Epithelial cell of proximal tubule (primary cell): Measurements from ENCODE around the gene FLOT2. TPM values are rescaled to one million over a fixed set of nuclear protein-coding genes. Genes with fewer than 3 reads are reported as not detected.
A peak's percentile ranks its signal among the peaks of the same experiment; 100 is the strongest.
"Not testable (repeated sequence)": the region's sequence is repeated elsewhere in the genome, so short reads cannot be mapped to it uniquely, and the experiment has no call there.

ENCODE experiments used
- DNase-seq: peaks from one replicate; pipeline ENCODE4 v3.0.0-alpha.2; 2011; ENCODE audit warnings: low read depth
- H3K4me3 ChIP-seq: 2 replicates; pipeline ENCODE4 v1.5.1; 2011; ENCODE audit warnings: low read depth, mild to moderate bottlenecking, low read length
- total RNA-seq: library from RNA; depleted of rRNA; stranded (reverse); fragments of >200 nt; gene quantifications from 2 replicates; pipeline ENCODE4 v1.2.3, GENCODE V29; 2015
- TF ChIP-seq, protein P1 (sequence below): conservative IDR thresholded peaks from 2 replicates; pipeline ENCODE4 v1.5.1; 2012; ENCODE audit warnings: low read depth, mild to moderate bottlenecking, low read length

FLOT2 gene
- total RNA-seq, 1 donor from 2014 or later = 92.5 TPM

DNA sequence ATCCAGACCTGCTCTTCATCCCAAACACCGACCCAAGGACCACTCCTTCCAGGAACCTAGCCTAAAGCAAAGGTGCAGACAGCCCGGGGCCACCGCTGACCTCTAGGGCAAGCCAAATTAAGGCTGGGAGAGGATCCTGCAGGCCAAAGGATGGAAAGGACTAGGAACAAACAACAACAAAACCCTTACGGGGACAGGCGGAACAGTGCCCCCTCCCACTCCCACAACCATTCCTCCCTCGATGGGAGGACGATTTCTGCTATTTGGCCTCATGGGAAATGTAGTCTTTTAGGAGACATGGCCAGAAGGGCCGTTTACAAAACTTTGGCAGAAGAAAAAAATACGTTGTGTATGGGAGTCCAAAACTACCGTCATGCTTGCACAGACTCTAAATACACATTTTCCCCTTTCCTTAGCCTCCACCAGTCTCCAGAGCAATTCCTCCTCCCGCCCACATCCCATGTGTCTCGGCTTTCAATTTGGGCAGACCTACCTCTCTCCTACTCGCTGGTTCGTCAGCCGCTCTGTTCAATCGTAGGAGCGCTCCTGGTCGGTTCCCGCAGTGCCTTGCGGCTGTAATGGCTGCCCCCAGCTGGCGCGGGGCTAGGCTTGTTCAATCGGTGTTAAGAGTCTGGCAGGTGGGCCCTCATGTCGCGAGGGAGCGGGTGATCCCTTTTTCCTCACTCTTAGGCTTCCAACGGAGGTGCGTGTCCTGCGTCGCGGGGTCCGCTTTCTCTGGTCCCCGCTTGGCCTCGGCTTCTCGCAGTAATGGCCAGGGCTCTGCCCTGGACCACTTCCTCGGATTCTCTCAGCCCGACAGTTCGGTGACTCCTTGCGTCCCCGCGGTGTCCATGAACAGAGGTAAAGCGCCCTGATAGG is 42.8 kb downstream of the FLOT2 start, which contains the start of gene ERAL1:
TSS of gene ERAL1 (plus strand) at position 560 of the 879 bp plus-strand sequence. CDS start at position 579, 19 bp downstream.
- H3K4me3 ChIP-seq = peak within 1 kb of the TSS; percentile 93
- peak; percentile 36 for DNase-seq
- TF ChIP-seq, protein P1, sequence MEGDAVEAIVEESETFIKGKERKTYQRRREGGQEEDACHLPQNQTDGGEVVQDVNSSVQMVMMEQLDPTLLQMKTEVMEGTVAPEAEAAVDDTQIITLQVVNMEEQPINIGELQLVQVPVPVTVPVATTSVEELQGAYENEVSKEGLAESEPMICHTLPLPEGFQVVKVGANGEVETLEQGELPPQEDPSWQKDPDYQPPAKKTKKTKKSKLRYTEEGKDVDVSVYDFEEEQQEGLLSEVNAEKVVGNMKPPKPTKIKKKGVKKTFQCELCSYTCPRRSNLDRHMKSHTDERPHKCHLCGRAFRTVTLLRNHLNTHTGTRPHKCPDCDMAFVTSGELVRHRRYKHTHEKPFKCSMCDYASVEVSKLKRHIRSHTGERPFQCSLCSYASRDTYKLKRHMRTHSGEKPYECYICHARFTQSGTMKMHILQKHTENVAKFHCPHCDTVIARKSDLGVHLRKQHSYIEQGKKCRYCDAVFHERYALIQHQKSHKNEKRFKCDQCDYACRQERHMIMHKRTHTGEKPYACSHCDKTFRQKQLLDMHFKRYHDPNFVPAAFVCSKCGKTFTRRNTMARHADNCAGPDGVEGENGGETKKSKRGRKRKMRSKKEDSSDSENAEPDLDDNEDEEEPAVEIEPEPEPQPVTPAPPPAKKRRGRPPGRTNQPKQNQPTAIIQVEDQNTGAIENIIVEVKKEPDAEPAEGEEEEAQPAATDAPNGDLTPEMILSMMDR = no peak

DNA sequence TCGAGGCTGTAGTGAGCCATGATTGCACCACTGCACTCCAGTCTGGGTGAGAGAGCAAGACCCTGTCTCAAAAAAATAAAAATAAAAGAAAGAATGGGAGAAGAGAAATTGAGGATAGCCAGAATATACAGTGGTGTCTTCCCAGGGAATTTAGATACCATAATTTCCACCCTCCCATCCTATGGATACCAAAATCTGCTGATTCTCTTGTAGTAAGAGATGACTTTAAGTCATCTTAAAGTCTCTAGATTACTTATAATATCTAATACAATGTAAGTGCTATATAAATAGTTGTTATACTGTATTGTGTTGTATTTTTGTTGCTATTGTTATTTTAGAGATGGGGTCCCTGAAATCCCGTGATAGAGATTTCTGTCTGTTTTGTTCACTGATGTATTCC is 44.2 kb downstream of the FLOT2 start:
- no peak overlapping the region for H3K4me3 ChIP-seq
- no peak for DNase-seq
- TF ChIP-seq, protein P1 = no peak

GRCh38 chr17:28849281-28849680 is 48.3 kb downstream of the FLOT2 start:
- TF ChIP-seq, protein P1 = peak; percentile 7
- no peak overlapping the region for H3K4me3 ChIP-seq
- DNase-seq = no peak

DNA sequence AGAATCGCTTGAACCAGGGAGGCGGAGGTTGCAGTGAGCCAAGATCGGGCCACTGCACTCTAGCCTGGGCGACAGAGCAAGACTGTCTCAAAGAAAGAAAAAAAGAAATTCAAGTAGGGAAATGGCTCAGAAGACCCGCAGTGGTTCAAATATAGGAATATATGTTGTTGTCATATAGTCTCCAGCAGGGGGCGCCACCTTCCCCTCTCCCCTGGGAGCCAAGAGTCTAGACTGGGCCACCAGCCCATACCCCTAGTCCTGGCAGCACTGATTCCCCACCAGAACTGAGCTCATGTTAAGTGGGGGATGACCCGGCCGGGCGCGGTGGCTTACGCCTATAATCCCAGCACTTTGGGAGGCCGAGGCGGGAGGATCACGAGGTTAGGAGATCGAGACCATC is 48.9 kb downstream of the FLOT2 start:
- TF ChIP-seq, protein P1 = peak; percentile 54
- not testable (repeated sequence) for DNase-seq, H3K4me3 ChIP-seq

DNA sequence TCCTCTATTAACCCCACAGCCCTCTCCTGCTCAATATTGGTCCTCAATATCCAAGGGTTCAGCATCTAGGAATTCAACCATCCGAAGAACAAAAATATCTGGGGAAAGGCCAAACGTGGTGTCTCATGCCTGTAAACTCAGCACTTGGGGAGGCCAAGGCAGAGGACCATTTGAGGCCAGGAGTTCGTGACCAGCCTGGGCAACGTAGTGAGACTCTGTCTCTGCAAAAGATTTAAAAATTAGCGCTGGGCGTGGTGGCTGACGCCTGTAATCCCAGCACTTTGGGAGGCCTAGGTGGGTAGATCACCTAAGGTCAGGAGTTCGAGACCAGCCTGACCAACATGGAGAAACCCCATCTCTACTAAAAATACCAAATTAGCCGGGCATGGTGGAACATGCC is 50.8 kb downstream of the FLOT2 start:
- not testable (repeated sequence) for H3K4me3 ChIP-seq, DNase-seq

DNA sequence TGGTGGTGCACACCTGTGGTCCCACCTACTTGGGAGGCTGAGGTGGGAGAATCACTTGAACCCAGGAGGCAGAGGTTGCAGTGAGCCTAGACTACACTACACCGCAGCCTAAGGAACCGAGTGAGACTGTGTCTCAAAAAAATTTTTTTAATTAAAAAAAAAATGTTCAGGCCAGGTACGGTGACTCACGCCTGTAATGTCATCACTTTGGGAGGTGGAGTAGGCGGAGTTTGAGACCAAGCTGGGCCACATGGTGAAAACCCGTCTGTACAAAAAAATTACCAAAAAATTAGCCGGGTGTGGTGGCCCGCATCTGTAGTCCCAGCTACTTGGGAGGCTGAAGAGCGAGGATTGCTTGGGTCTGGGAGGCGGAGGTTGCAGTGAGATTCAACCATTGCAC is 51.3 kb downstream of the FLOT2 start:
- H3K4me3 ChIP-seq = no peak overlapping the region
- no peak for DNase-seq
- TF ChIP-seq, protein P1 = no peak

DNA sequence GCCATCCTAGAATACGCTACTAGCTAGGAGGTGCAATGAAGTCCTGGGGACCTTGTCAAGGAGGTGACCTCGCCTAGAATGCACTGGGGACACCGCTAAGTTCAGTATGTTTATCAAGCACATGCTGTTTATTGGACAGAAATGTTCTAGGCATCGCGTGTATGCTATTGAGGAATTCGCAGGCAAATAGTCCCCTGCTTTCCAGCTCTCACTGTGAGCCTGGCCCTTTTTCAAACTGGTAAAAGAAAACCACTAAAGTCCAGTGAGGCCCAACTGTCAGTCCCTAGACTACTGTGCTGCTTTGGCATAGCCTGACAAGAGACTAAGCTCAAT is 53.8 kb downstream of the FLOT2 start:
- H3K4me3 ChIP-seq = no peak overlapping the region
- TF ChIP-seq, protein P1 = no peak
- no peak for DNase-seq
